Small intestine (tissue), 7 donors: ENCODE data around the gene ARHGEF16. TPM values are rescaled to one million over a fixed set of nuclear protein-coding genes. Genes with fewer than 3 reads are reported as not detected.

Experiments
- DNase-seq, 2 donors: peaks; one replicate each; pipeline versions ENCODE4 v3.0.0 to v3.0.0-alpha.2; 2013
- FAIRE-seq: peaks from 2 replicates; lab custom pipeline; 2012; peaks lifted over from hg19 to GRCh38; lab: Jason Lieb, UNC
- H3K27ac ChIP-seq, 3 donors: one replicate each; pipeline ENCODE4 v1.5.1; 2013; ENCODE audit warnings: low read length in 2 of 3, mild to moderate bottlenecking in 2 of 3, control low read depth in 1 of 3, inconsistent platforms in 1 of 3, low read depth in 1 of 3, moderate library complexity in 1 of 3
- H3K27me3 ChIP-seq, 3 donors: one replicate each; pipeline ENCODE4 v1.6.1; 2013; ENCODE audit warnings: low read length in 3 of 3, inconsistent platforms in 1 of 3; ENCODE audit not compliant: control insufficient read depth in 3 of 3, insufficient read depth in 3 of 3
- H3K36me3 ChIP-seq, 3 donors: one replicate each; pipeline ENCODE4 v1.6.1; 2013; ENCODE audit warnings: low read length in 3 of 3, inconsistent platforms in 1 of 3, low read depth in 1 of 3, mild to moderate bottlenecking in 1 of 3, moderate library complexity in 1 of 3; ENCODE audit not compliant: control insufficient read depth in 3 of 3, insufficient read depth in 2 of 3
- H3K4me1 ChIP-seq, 3 donors: one replicate each; pipeline ENCODE4 v1.6.1; 2013; ENCODE audit warnings: low read length in 2 of 3, inconsistent platforms in 1 of 3, low read depth in 1 of 3, mild to moderate bottlenecking in 1 of 3, moderate library complexity in 1 of 3; ENCODE audit not compliant: control insufficient read depth in 3 of 3, insufficient read depth in 2 of 3
- H3K4me3 ChIP-seq, 3 donors: one replicate each; pipeline ENCODE4 v1.5.1; 2013; ENCODE audit warnings: low read length in 3 of 3, control low read depth in 1 of 3, inconsistent platforms in 1 of 3, low read depth in 1 of 3, mild to moderate bottlenecking in 1 of 3, moderate library complexity in 1 of 3
- H3K9me3 ChIP-seq, 2 donors: one replicate each; pipeline ENCODE4 v1.6.1; 2013; ENCODE audit warnings: low read depth in 1 of 2, low read length in 1 of 2; ENCODE audit not compliant: control insufficient read depth in 2 of 2, insufficient read depth in 1 of 2
- WGBS, 3 donors: extraction: QIAGEN DNeasy Blood & Tissue Kit; methylation state at CpG; one replicate each; pipeline ENCODE4 v1.1.7; 2013; 5-methylcytosine and 5-hydroxymethylcytosine counted together
- polyA plus RNA-seq, 4 donors: library from polyadenylated mRNA; stranded (reverse) in 3 of 4; unstranded in 1 of 4; fragments of 200-250 nt in 3 of 4; fragments of 120-200 nt in 1 of 4; gene quantifications; one replicate each; pipeline versions ENCODE4 v1.2.1 to v1.2.3, GENCODE V29; 2013
- donor health status: healthy with polysubstance abuse.
- donor health status: control.
- donor health status: control.
- donor health status: Bipolar disorder and iron deficiency.
- donor health status: healthy.

The ARHGEF16 gene
- polyA plus RNA-seq, 4 donors, result 31.0 to 121 (median 83.7) TPM

GRCh38 chr1:3504822-3505153 is 50.3 kb downstream of the ARHGEF16 start:
- no peak for FAIRE-seq
- Histone ChIP-seq H3K4me3 (no peak overlapping the region), H3K27ac (no peak overlapping the region), H3K9me3 (no peaks in the 10 kb centered on the region), H3K27me3 (no peaks in the 10 kb centered on the region), H3K36me3 (peaks cover 0 to 3% (median 0%) of the 10 kb centered on the region in 3 donors), H3K4me1 (no peaks in the 10 kb centered on the region)
- WGBS, 3 donors, result 62 to 87% (median 74%) methylated on average over 7 of the region's 7 CpGs
- no peak for DNase-seq

DNA sequence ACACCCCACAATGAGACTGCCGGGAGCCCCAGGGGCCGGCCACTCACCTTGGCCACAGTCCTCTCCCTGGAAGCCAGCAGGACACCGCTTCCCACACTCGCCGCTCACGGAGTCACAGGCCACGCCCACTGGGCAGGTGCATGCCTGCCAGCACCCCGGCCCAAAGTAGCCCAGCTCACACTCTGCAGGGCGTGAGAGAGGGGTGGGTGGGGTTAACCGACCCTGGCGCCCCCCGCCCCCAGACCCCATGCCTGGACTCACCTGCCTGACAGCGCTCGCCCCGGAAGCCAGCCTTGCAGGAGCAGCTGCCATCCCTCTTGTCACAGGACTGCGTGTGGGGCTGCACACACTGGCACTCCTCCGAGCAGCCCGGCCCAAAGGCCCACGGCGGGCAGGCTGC is 50.7 kb downstream of the ARHGEF16 start:
- H3K9me3 ChIP-seq, result no peaks in the 10 kb centered on the region
- H3K27me3 ChIP-seq, result no peaks in the 10 kb centered on the region
- H3K36me3 ChIP-seq, result peaks cover 0 to 3% (median 0%) of the 10 kb centered on the region in 3 donors
- WGBS, 3 donors, result 49 to 79% (median 51%) methylated on average over 18 to 20 of the region's 20 CpGs
- H3K4me1 ChIP-seq, result no peaks in the 10 kb centered on the region
- FAIRE-seq, result no peak
- no peak for DNase-seq
- no peak overlapping the region for H3K4me3 ChIP-seq
- H3K27ac ChIP-seq, result no peak overlapping the region

- 94 to 95% (median 94%) methylated on average over 11 to 15 of the region's 15 CpGs for WGBS, 3 donors
- no peaks in the 10 kb centered on the region for H3K27me3 ChIP-seq
- no peak for DNase-seq
- peaks cover 0 to 3% (median 0%) of the 10 kb centered on the region in 3 donors for H3K36me3 ChIP-seq
- H3K9me3 ChIP-seq, result no peaks in the 10 kb centered on the region
- FAIRE-seq, result no peak
- H3K27ac ChIP-seq, result no peak overlapping the region
- H3K4me3 ChIP-seq, result no peak overlapping the region
- H3K4me1 ChIP-seq, result no peaks in the 10 kb centered on the region
Observed at GRCh38 chr1:3506041-3506440, 51.6 kb downstream of the ARHGEF16 start.

DNA sequence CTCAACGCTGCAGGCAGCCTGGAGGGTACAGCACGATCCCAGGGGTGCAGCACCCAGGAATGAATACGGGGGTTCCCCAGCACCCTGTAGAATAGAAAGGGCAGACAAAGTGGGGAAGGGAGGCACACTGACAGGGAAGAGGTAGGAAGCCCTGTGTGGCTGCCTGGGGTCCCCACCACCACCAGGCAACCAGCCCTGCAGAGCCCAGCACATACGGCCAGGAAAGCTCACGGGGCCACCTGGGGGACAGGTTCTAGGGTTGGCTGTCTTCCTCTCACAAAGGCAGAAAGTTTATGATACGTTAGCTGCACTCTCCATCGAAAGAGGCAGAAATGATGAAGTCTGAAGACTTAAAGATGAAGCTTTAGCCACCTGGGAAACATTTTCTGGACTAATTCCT is 52.5 kb downstream of the ARHGEF16 start:
- no peak for DNase-seq
- no peak overlapping the region for H3K4me3 ChIP-seq
- no peak overlapping the region for H3K27ac ChIP-seq
- H3K4me1 ChIP-seq, result no peaks in the 10 kb centered on the region
- H3K9me3 ChIP-seq, result no peaks in the 10 kb centered on the region
- FAIRE-seq, result no peak
- H3K27me3 ChIP-seq, result no peaks in the 10 kb centered on the region
- H3K36me3 ChIP-seq, result peaks cover 0 to 3% (median 0%) of the 10 kb centered on the region in 3 donors
- 68 to 91% (median 81%) methylated on average over 7 of the region's 7 CpGs for WGBS, 3 donors

DNA sequence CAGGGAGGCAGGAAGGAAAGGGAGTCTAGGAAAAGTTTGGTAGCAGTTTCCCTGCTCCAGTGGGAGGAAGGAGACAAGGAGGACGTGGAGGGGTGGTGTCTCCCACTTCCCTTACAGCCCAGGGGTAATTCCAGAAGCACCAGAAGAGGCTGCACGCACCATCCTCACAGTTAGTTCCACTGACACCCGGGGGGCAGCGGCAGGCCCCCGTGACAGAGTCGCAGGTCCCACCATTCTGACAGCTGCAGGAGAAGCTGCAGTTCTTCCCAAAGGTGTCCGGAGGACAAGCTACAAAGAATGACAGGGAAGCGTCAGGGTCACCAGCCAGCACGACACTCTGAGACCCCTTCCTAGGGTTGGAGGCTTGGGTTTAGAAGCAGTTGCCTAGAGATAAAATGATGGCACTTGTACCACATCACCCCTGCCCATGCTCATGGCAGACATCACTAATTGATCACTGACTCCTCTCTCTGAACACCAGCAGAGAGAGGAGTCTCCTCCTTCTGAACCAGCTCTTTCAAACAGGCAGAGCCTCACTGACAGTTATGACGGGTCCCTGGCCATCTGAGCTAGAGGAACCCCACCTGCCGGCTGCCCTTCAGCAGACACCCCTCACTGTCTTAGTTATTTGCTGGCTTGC is 53.3 kb downstream of the ARHGEF16 start:
- Histone ChIP-seq H3K9me3 (peaks cover 0 to 1% of the 10 kb centered on the region in 2 donors), H3K4me1 (no peaks in the 10 kb centered on the region), H3K4me3 (no peak overlapping the region), H3K27me3 (no peaks in the 10 kb centered on the region), H3K36me3 (peaks cover 0 to 3% (median 0%) of the 10 kb centered on the region in 3 donors), H3K27ac (no peak overlapping the region)
- no peak for FAIRE-seq
- DNase-seq, result no peak
- WGBS, 3 donors, result 81 to 88% (median 87%) methylated on average over 11 of the region's 11 CpGs

DNA sequence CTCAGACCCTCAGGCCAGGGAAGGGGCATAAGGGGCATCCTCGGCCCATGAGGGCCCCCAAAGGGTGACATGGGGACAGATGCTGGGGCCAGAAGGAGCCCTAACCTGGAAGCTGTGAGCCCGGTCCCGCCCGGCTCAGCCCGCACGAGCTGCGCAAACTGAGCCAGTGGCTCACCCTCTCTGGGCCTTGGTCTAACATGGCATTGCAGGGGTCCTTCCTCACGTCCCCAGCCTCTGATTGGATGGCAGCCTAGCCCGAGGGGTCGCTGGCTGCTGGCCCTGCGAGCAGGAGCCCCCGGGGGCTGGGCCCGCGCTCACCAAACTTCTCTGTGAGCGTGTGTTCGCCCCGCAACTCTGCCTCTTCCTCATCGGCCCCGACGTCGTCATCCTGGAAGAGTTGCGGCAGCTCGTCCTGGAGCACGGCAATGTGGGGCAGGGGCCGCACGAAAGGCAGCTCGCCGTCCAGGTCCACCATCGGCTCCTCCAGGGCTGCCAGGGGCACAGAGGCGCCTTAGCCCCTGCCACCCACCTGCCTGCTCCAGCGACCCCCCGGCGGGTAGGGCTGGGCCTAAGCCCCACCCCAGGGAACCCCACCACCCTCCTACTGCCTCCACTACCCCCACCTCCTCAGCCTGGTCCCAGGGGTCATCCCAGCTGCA is 54.4 kb downstream of the ARHGEF16 start:
- Histone ChIP-seq H3K9me3 (peaks cover 0 to 2% of the 10 kb centered on the region in 2 donors), H3K27ac (no peak overlapping the region), H3K36me3 (peaks cover 0 to 3% (median 0%) of the 10 kb centered on the region in 3 donors), H3K4me3 (no peak overlapping the region), H3K27me3 (no peaks in the 10 kb centered on the region), H3K4me1 (no peaks in the 10 kb centered on the region)
- no peak for DNase-seq
- 94% methylated on average over 31 to 33 of the region's 33 CpGs for WGBS, 3 donors
- no peak for FAIRE-seq

DNA sequence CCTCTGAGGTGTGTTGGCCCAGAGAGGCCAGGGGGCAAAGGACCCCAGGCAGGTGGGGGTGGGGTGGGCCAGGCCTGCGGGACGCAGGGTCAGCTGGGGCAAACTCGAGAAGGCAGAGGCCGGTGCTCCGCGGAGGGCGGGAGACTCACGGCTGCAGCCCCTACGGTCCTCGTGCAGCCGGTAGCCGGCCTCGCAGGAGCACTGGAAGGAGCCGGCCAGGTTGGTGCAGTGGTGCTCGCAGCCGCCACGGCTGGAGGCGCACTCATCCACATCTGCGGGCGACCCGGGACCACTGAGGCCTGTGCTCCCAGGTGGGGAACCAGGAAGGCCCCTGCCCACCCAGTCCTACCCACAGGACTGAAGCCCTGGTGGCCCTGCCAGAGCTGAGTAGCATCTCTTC is 55.3 kb downstream of the ARHGEF16 start:
- Histone ChIP-seq H3K9me3 (peaks cover 0 to 2% of the 10 kb centered on the region in 2 donors), H3K27me3 (no peaks in the 10 kb centered on the region), H3K27ac (no peak overlapping the region), H3K36me3 (peaks cover 0 to 3% (median 0%) of the 10 kb centered on the region in 3 donors), H3K4me1 (no peaks in the 10 kb centered on the region), H3K4me3 (no peak overlapping the region)
- DNase-seq, result no peak
- FAIRE-seq, result no peak
- WGBS, 3 donors, result 92% methylated on average over 6 to 21 of the region's 21 CpGs

- no peak overlapping the region for H3K27ac ChIP-seq
- H3K4me3 ChIP-seq, result no peak overlapping the region
- FAIRE-seq (no peak), DNase-seq (no peak)
- 86 to 89% (median 87%) methylated on average over 29 to 32 of the region's 32 CpGs for WGBS, 3 donors
- H3K36me3 ChIP-seq, result peaks cover 0 to 3% (median 0%) of the 10 kb centered on the region in 3 donors
- peaks cover 0 to 2% of the 10 kb centered on the region in 2 donors for H3K9me3 ChIP-seq
- H3K27me3 ChIP-seq, result no peaks in the 10 kb centered on the region
- no peaks in the 10 kb centered on the region for H3K4me1 ChIP-seq
Observed at GRCh38 chr1:3510136-3510955, 55.9 kb downstream of the ARHGEF16 start.
